B cell (primary cell): ENCODE data around the gene SIM1. TPM values are rescaled to one million over a fixed set of nuclear protein-coding genes. Genes with fewer than 3 reads are reported as not detected.

ENCODE experiments used
- ATAC-seq: fragments of 200-7000 bp; cut with Tn5 transposase; one replicate; pipeline ENCODE4 v1.10.0; 2021; ENCODE audit warnings: low read depth, mild to moderate bottlenecking, moderate number of reproducible peaks, moderate library complexity
- CTCF ChIA-PET: fragments of 350-600 bp; sonication (Branson Sonifier 250); formaldehyde crosslinking; loops from one replicate; lab custom pipeline; 2021; ENCODE audit warnings: antibody characterized with exemption, inconsistent platforms; lab: Charles Lee
- POLR2A ChIA-PET: fragments of 350-600 bp; sonication (Branson Sonifier 250); formaldehyde crosslinking; loops from one replicate; lab custom pipeline; 2021; ENCODE audit warnings: antibody characterized with exemption; lab: Charles Lee
- DNase-seq: peaks from one replicate; pipeline ENCODE4 v3.0.0; 2013
- H2AFZ ChIP-seq: 2 replicates; pipeline ENCODE4 v1.6.1; 2012; ENCODE audit warnings: mild to moderate bottlenecking, low read depth, low read length; ENCODE audit not compliant: insufficient read depth, poor library complexity, severe bottlenecking
- H3K27ac ChIP-seq, 2 donors: 1 replicate in 1 of 2; 2 replicates in 1 of 2; pipeline ENCODE4 v1.5.1; 2012 to 2013; ENCODE audit warnings: low read length in 2 of 2, mild to moderate bottlenecking in 2 of 2, moderate library complexity in 1 of 2
- H3K27me3 ChIP-seq, 4 experiments: fragments of 200-600 bp in 1 of 4; sonication (generic) in 1 of 4; replicated peaks in 1 of 4; 1 replicate in 2 of 4; 2 replicates in 2 of 4; pipeline versions ENCODE4 v1.6.1 to v1.7.0; 2013 to 2016; ENCODE audit warnings: low read length in 3 of 4, mild to moderate bottlenecking in 2 of 4, mixed read lengths in 1 of 4, moderate library complexity in 1 of 4; ENCODE audit not compliant: insufficient read depth in 4 of 4, control insufficient read depth in 3 of 4; ENCODE audit errors: control extremely low read depth in 1 of 4
- H3K36me3 ChIP-seq, 2 experiments: replicated peaks in 1 of 2; 1 replicate in 1 of 2; 2 replicates in 1 of 2; pipeline versions ENCODE4 v1.6.1 to v1.7.1; 2013; ENCODE audit warnings: low read length in 1 of 2; ENCODE audit not compliant: insufficient read depth in 2 of 2, control insufficient read depth in 1 of 2; ENCODE audit errors: control extremely low read depth in 1 of 2, extremely low read depth in 1 of 2
- H3K4me1 ChIP-seq, 2 donors: fragments of 200-600 bp in 1 of 2; sonication (generic) in 1 of 2; 1 replicate in 1 of 2; 2 replicates in 1 of 2; pipeline versions ENCODE4 v1.5.1 to v1.6.1; 2013 to 2017; ENCODE audit warnings: low read length in 2 of 2; ENCODE audit not compliant: control insufficient read depth in 2 of 2, insufficient read depth in 2 of 2
- H3K4me2 ChIP-seq: replicated peaks from 2 replicates; pipeline ENCODE3; 2012; ENCODE audit warnings: mild to moderate bottlenecking, low read depth, low read length; ENCODE audit not compliant: poor library complexity, severe bottlenecking
- H3K4me3 ChIP-seq, 5 experiments: fragments of 200-600 bp in 1 of 5; sonication (generic) in 1 of 5; 1 replicate in 3 of 5; 2 replicates in 2 of 5; pipeline versions ENCODE4 v1.5.1 to v1.7.0; 2011 to 2016; ENCODE audit warnings: low read length in 4 of 5, mild to moderate bottlenecking in 4 of 5, low read depth in 2 of 5, control low read depth in 1 of 5, moderate library complexity in 1 of 5; ENCODE audit not compliant: insufficient read depth in 1 of 5; ENCODE audit errors: control extremely low read depth in 1 of 5, extremely low read depth in 1 of 5
- H3K79me2 ChIP-seq: fragments of 200-600 bp; sonication (generic); one replicate; pipeline ENCODE4 v1.6.0; 2016; ENCODE audit warnings: low read length; ENCODE audit not compliant: control insufficient read depth, insufficient read depth
- H3K9ac ChIP-seq: fragments of 200-600 bp; sonication (generic); 2 replicates; pipeline ENCODE4 v1.6.1; 2017; ENCODE audit warnings: mild to moderate bottlenecking, low read length, moderate library complexity
- H3K9me3 ChIP-seq, 3 donors: one replicate each; pipeline versions ENCODE4 v1.6.1 to v1.7.1; 2013; ENCODE audit warnings: low read length in 2 of 3; ENCODE audit not compliant: control insufficient read depth in 2 of 3, insufficient read depth in 1 of 3; ENCODE audit errors: control extremely low read depth in 1 of 3
- H4K20me1 ChIP-seq: 2 replicates; pipeline ENCODE4 v1.6.0; 2012; ENCODE audit warnings: mild to moderate bottlenecking, low read length; ENCODE audit not compliant: insufficient read depth, control insufficient read depth, poor library complexity, severe bottlenecking
- H3K27ac Mint-ChIP-seq: one replicate; pipeline ENCODE4 v1.8.0; 2021; ENCODE audit warnings: mixed read lengths
- H3K27me3 Mint-ChIP-seq: one replicate; pipeline ENCODE4 v1.8.0; 2021; ENCODE audit warnings: mixed read lengths
- H3K4me1 Mint-ChIP-seq: one replicate; pipeline ENCODE4 v1.8.0; 2021; ENCODE audit warnings: mixed read lengths
- H3K4me3 Mint-ChIP-seq: one replicate; pipeline ENCODE4 v1.8.0; 2021; ENCODE audit warnings: mixed read lengths
- H3K9me3 Mint-ChIP-seq: one replicate; pipeline ENCODE4 v1.8.0; 2022; ENCODE audit warnings: mixed read lengths; ENCODE audit not compliant: insufficient read depth
- CTCF ChIP-seq: fragments of 200-600 bp; IDR thresholded peaks from one replicate; pipeline ENCODE4 v1.8.0; 2022; ENCODE audit warnings: antibody characterized with exemption, mild to moderate bottlenecking
- EZH2 ChIP-seq: IDR thresholded peaks from 2 replicates; pipeline ENCODE4 v1.6.1; 2012; ENCODE audit warnings: borderline replicate concordance, low read depth, mild to moderate bottlenecking, moderate library complexity, low read length; ENCODE audit not compliant: insufficient read depth, poor library complexity, severe bottlenecking
- WGBS: methylation state at CpG from one replicate; pipeline ENCODE4 v1.1.5; 2013; ENCODE audit warnings: missing lambda C conversion rate; ENCODE audit not compliant: insufficient coverage; 5-methylcytosine and 5-hydroxymethylcytosine counted together
- intact Hi-C: fragments of 100-400 bp; cut with micrococcal nuclease; formaldehyde crosslinking; loops from one replicate; pipeline ENCODE4 v1.10.0; 2022
- polyA plus RNA-seq: library from polyadenylated mRNA; depleted of rRNA; stranded (reverse); fragments of >200 nt; gene quantifications from 2 replicates; pipeline ENCODE4 v1.2.3, GENCODE V29; 2012
- total RNA-seq, 2 donors: library from RNA; stranded (reverse); fragments of 120-200 nt in 1 of 2; gene quantifications; 1 replicate in 1 of 2; 2 replicates in 1 of 2; pipeline versions ENCODE4 v1.2.3 to v1.2.4, GENCODE V29; 2013 to 2022

Gene SIM1
- total and polyA plus RNA-seq, 2 donors (not counting 1 experiment from before 2014, with no cell fraction given): not detected

- H3K27ac Mint-ChIP-seq: no peak overlapping the region
- H3K4me2 ChIP-seq: no peak overlapping the region
- TF ChIP-seq CTCF: no peak
- TF ChIP-seq EZH2: no peak
- no peaks in the 10 kb centered on the region for H3K79me2 ChIP-seq
- H3K4me1 ChIP-seq: peaks cover 11 to 32% of the 10 kb centered on the region in 2 donors
- H3K9ac ChIP-seq: no peak overlapping the region
- H4K20me1 ChIP-seq: no peaks in the 10 kb centered on the region
- ATAC-seq (no peak), DNase-seq (no peak)
- no peak overlapping the region for H3K4me3 ChIP-seq
- ChIA-PET CTCF (no interaction called here), POLR2A (no interaction called here)
- H3K27ac ChIP-seq: no peak overlapping the region
- H2AFZ ChIP-seq: no peak overlapping the region
- no peaks in the 10 kb centered on the region for H3K36me3 ChIP-seq
- no peaks in the 10 kb centered on the region for H3K9me3 Mint-ChIP-seq
- peaks cover 1 to 96% (median 84%) of the 10 kb centered on the region in 4 experiments for H3K27me3 ChIP-seq
- peaks cover 76% of the 10 kb centered on the region for H3K27me3 Mint-ChIP-seq
- H3K9me3 ChIP-seq: peaks cover 10 to 57% (median 24%) of the 10 kb centered on the region in 3 donors
- intact Hi-C loops: loop anchor here (5.0 kb wide), 1 partner anchor 847 kb away; no protein-coding TSS in a partner anchor
- no peak overlapping the region for H3K4me3 Mint-ChIP-seq
- peaks cover 3% of the 10 kb centered on the region for H3K4me1 Mint-ChIP-seq
Observed at GRCh38 chr6:100459592-100460184, 5.0 kb downstream of the SIM1 start.

GRCh38 chr6:100458841-100459591, 5.7 kb downstream of the SIM1 start:
- no peak for ATAC-seq
- 20% methylated on average over 1 of the region's 10 CpGs for WGBS

More at GRCh38 chr6:100458841-100459591, 5.7 kb downstream of the SIM1 start:
- H3K79me2 ChIP-seq: no peaks in the 10 kb centered on the region
- H3K9ac ChIP-seq: no peak overlapping the region
- intact Hi-C loops: loop anchor here (5.0 kb wide), 1 partner anchor 847 kb away; no protein-coding TSS in a partner anchor
- no peak overlapping the region for H3K27ac Mint-ChIP-seq
- no peak overlapping the region for H2AFZ ChIP-seq
- CTCF ChIA-PET: no interaction called here
- H3K4me2 ChIP-seq: no peak overlapping the region
- peaks cover 10 to 54% (median 24%) of the 10 kb centered on the region in 3 donors for H3K9me3 ChIP-seq
- H3K4me3 Mint-ChIP-seq: no peak overlapping the region
- POLR2A ChIA-PET: no interaction called here
- DNase-seq: no peak
- TF ChIP-seq CTCF: no peak
- TF ChIP-seq EZH2: no peak
- peaks cover 6 to 27% of the 10 kb centered on the region in 2 donors for H3K4me1 ChIP-seq
- no peak overlapping the region for H3K27ac ChIP-seq
- peaks cover 3% of the 10 kb centered on the region for H3K4me1 Mint-ChIP-seq
- H3K36me3 ChIP-seq: no peaks in the 10 kb centered on the region
- H4K20me1 ChIP-seq: no peaks in the 10 kb centered on the region
- H3K27me3 ChIP-seq: peaks cover 1 to 96% (median 86%) of the 10 kb centered on the region in 4 experiments
- H3K27me3 Mint-ChIP-seq: peaks cover 83% of the 10 kb centered on the region
- H3K4me3 ChIP-seq: no peak overlapping the region
- H3K9me3 Mint-ChIP-seq: no peaks in the 10 kb centered on the region
